ENCODE measurements around the gene KRTAP2-4.
"Not testable (repeated sequence)": the region's sequence is repeated elsewhere in the genome, so short reads cannot be mapped to it uniquely, and the experiment has no call there.

KRTAP2-4 gene

GRCh38 chr17:41037853-41038350 is 27.8 kb downstream of the KRTAP2-4 start:
- DNase-seq (ENCODE audit: low read depth in 3 of 3), result no peak

- not testable (repeated sequence) for DNase-seq (ENCODE audit: low read depth in 3 of 3)
Observed at GRCh38 chr17:41034346-41034935, 31.2 kb downstream of the KRTAP2-4 start, which contains the start of gene KRTAP1-3. TSS of gene KRTAP1-3 (minus strand) at chr17:41034874. CDS start at chr17:41034821, 53 bp downstream.

GRCh38 chr17:41029633-41030245 is 35.9 kb downstream of the KRTAP2-4 start, which contains the start of gene KRTAP1-4:
TSS of gene KRTAP1-4 (minus strand) at chr17:41030195. CDS start at chr17:41030078, 117 bp downstream.
- DNase-seq (ENCODE audit: low read depth in 3 of 3), result no peak

GRCh38 chr17:41026715-41027471 is 38.8 kb downstream of the KRTAP2-4 start, which contains the start of gene KRTAP1-5:
TSS of gene KRTAP1-5 (minus strand) at chr17:41027208. CDS start at chr17:41027155, 53 bp downstream.
- DNase-seq (ENCODE audit: low read depth in 3 of 3), result no peak

- DNase-seq (ENCODE audit: low read depth in 3 of 3), result no peak
Observed at GRCh38 chr17:41024697-41025096, 41.0 kb downstream of the KRTAP2-4 start.

- no peak for DNase-seq (ENCODE audit: low read depth in 3 of 3)
Observed at GRCh38 chr17:41020336-41020735, 45.3 kb downstream of the KRTAP2-4 start.

GRCh38 chr17:41019415-41019814 is 46.3 kb downstream of the KRTAP2-4 start:
- no peak for DNase-seq (ENCODE audit: low read depth in 3 of 3)

- DNase-seq (ENCODE audit: low read depth in 3 of 3), result no peak
Observed at GRCh38 chr17:41018541-41018940, 47.1 kb downstream of the KRTAP2-4 start.

GRCh38 chr17:41016578-41017215 is 49.0 kb downstream of the KRTAP2-4 start:
- no peak for DNase-seq (ENCODE audit: low read depth in 3 of 3)

- no peak for DNase-seq (ENCODE audit: low read depth in 3 of 3)
Observed at GRCh38 chr17:41015454-41015853, 50.2 kb downstream of the KRTAP2-4 start.
